HG03439 (cell line): ENCODE results near the gene PRR14.
"Not testable (repeated sequence)": the region's sequence is repeated elsewhere in the genome, so short reads cannot be mapped to it uniquely, and the experiment has no call there.

Source experiments
- ATAC-seq: cut with Tn5 transposase; IDR thresholded peaks from one replicate; pipeline ENCODE4 v1.9.1; 2021; ENCODE audit warnings: mild to moderate bottlenecking, moderate library complexity; ENCODE audit not compliant: unreplicated experiment

PRR14 gene

GRCh38 chr16:30688701-30689100 is 37.9 kb downstream of the PRR14 start:
- ATAC-seq, result no peak

- ATAC-seq, result no peak
Observed at GRCh38 chr16:30691907-30692306, 41.1 kb downstream of the PRR14 start.

- ATAC-seq, result no peak
Observed at GRCh38 chr16:30692396-30693064, 41.8 kb downstream of the PRR14 start.

- no peak for ATAC-seq
Observed at GRCh38 chr16:30694926-30695693, 44.4 kb downstream of the PRR14 start.

GRCh38 chr16:30696646-30697045 is 45.9 kb downstream of the PRR14 start:
- not testable (repeated sequence) for ATAC-seq

GRCh38 chr16:30697264-30698138 is 46.7 kb downstream of the PRR14 start:
- no peak for ATAC-seq

GRCh38 chr16:30698139-30698815 is 47.5 kb downstream of the PRR14 start:
- peak; percentile 81 for ATAC-seq

- ATAC-seq, result peak; percentile 33
Observed at GRCh38 chr16:30698816-30699614, 48.3 kb downstream of the PRR14 start, which contains the start of gene SRCAP. TSS of gene SRCAP (plus strand) at chr16:30699171. CDS start at chr16:30700825, 1,654 bp downstream.

- no peak for ATAC-seq
Observed at GRCh38 chr16:30699615-30700099, 48.9 kb downstream of the PRR14 start.

GRCh38 chr16:30700491-30700890 is 49.7 kb downstream of the PRR14 start:
- ATAC-seq, result no peak

GRCh38 chr16:30700971-30701370 is 50.2 kb downstream of the PRR14 start:
- ATAC-seq, result no peak

GRCh38 chr16:30703071-30703470 is 52.3 kb downstream of the PRR14 start:
- not testable (repeated sequence) for ATAC-seq

GRCh38 chr16:30703971-30704370 is 53.2 kb downstream of the PRR14 start:
- no peak for ATAC-seq
